Neural crest cell (in vitro differentiated cells): ENCODE results near the gene MAPK8IP3. TPM values are rescaled to one million over a fixed set of nuclear protein-coding genes. Genes with fewer than 3 reads are reported as not detected.
A peak's percentile ranks its signal among the peaks of the same experiment; 100 is the strongest.

ENCODE experiments used
- DNase-seq: peaks from one replicate; pipeline ENCODE4 v3.0.0; 2021; ENCODE audit warnings: low read depth, mixed read lengths, low spot score
- H3K27ac Mint-ChIP-seq: one replicate; pipeline ENCODE4 v1.8.0; 2021; ENCODE audit warnings: mild to moderate bottlenecking, mixed read lengths; ENCODE audit not compliant: unreplicated experiment
- H3K27me3 Mint-ChIP-seq: 2 replicates; pipeline ENCODE4 v1.8.0; 2021; ENCODE audit warnings: low read depth, mild to moderate bottlenecking, mixed read lengths
- H3K36me3 Mint-ChIP-seq: 2 replicates; pipeline ENCODE4 v1.8.0; 2021; ENCODE audit warnings: low read depth, mild to moderate bottlenecking, mixed read lengths
- H3K4me1 Mint-ChIP-seq: 2 replicates; pipeline ENCODE4 v1.8.0; 2021; ENCODE audit warnings: mixed read lengths
- H3K4me3 Mint-ChIP-seq: one replicate; pipeline ENCODE4 v1.8.0; 2021; ENCODE audit warnings: mild to moderate bottlenecking, mixed read lengths
- H3K9me3 Mint-ChIP-seq: 2 replicates; pipeline ENCODE4 v1.8.0; 2021; ENCODE audit warnings: mixed read lengths
- CTCF ChIP-seq: fragments of 200-600 bp; sonication (generic); conservative IDR thresholded peaks from 2 replicates; pipeline ENCODE4 v1.5.0; 2021; ENCODE audit warnings: antibody characterized with exemption, mild to moderate bottlenecking
- total RNA-seq: library from RNA; stranded (reverse); gene quantifications from 2 replicates; pipeline ENCODE4 v1.2.1, GENCODE V29; 2021

The MAPK8IP3 gene
- total RNA-seq, 1 donor from 2014 or later = 111 TPM

DNA sequence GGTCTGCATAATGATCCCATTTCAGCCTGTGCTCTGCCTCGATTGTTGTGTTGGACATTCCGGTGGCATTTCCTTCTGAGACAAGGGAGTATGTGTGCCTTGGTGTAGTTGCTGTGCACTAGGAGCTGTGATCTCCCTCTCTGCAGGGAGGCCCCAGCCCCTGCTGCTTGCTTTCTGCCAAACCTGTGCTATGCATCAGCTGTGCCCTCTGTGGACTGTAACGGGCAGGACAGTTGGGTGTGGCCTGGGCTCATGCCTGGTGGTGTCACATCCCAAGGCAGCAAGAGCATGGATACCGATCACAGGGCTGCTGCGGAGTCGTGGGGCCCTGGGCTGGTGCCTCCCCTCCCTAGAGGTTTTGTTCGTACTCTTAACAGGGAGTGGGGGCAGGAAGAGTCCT, 31.7 kb upstream of the MAPK8IP3 start:
- Mint-ChIP-seq H3K9me3 (no peaks in the 10 kb centered on the region), H3K36me3 (peaks cover 13% of the 10 kb centered on the region), H3K27ac (peak overlapping the region; percentile 35), H3K4me1 (peaks cover 7% of the 10 kb centered on the region), H3K27me3 (no peaks in the 10 kb centered on the region), H3K4me3 (no peak overlapping the region)
- TF ChIP-seq CTCF = no peak
- DNase-seq = no peak

DNA sequence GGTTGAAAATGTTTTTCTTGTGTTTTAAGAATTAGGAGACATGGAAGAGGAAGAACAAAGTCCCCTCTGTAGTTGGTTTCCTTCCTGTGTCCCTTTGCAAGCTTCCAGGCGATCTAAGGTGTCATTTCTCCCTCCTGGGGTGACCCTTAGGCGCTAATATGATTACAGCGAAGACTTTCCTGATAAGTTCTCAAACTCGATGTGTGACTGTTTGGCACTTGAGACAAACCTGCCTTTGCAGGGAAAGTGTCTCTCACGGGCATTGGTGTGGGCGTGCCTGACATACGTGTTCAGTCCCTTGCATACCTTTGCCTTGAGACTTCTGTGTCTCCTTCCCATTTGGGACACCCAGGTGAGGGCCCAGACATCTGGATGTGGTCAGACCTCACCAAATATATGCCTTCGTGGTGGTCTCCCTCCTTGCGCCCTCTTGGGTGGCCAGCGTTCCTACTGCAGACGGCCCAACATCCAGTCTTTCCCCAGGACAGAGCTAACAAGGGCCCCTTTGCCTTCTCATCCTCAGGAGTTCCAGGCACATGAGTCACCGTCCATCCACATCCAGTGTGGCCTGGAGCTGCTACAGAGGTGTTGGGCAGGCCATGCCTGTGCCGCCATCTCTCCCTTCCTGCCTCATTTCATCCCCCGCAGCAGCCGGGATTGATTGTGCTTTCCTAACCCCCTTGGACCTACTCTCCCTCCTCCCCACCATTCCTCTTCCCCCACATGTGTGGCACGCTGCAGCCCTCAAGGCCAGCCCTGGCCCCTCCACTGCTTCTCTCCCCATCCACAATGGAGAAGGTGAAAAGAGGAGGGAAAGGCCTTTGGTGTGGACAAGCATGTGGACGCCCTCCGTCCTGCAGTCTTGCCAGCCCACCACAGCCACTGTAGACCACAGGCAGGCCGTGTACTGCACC, 31.0 kb upstream of the MAPK8IP3 start:
- DNase-seq = no peak
- no peak for TF ChIP-seq CTCF
- Mint-ChIP-seq H3K4me1 (peaks cover 11% of the 10 kb centered on the region), H3K9me3 (no peaks in the 10 kb centered on the region), H3K27me3 (no peaks in the 10 kb centered on the region), H3K36me3 (peaks cover 13% of the 10 kb centered on the region), H3K27ac (no peak overlapping the region), H3K4me3 (no peak overlapping the region)

DNA sequence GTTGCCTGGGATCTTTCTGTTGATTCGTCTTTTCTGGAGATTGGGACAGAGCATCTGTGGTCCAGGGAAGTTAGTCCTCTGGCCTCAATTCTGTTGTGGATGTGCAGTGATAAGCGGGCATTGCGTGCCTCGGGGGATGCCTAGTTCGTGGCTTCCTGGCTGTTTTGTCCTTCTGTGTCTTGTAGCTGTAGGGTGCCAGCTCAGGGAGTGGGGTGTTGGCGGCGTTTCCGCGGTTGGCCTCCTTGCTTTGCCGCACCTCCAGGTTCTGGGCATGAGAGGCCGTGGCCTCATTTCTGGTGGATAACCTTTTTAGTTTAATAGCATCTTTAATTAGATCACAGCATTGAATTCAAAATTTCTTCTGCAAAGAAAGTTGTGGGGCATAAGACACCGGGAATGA, 29.3 kb upstream of the MAPK8IP3 start:
- Mint-ChIP-seq H3K9me3 (no peaks in the 10 kb centered on the region), H3K36me3 (peaks cover 10% of the 10 kb centered on the region), H3K4me1 (peaks cover 27% of the 10 kb centered on the region), H3K4me3 (peak overlapping the region; percentile 85), H3K27me3 (no peaks in the 10 kb centered on the region), H3K27ac (no peak overlapping the region)
- TF ChIP-seq CTCF = no peak
- DNase-seq = no peak

DNA sequence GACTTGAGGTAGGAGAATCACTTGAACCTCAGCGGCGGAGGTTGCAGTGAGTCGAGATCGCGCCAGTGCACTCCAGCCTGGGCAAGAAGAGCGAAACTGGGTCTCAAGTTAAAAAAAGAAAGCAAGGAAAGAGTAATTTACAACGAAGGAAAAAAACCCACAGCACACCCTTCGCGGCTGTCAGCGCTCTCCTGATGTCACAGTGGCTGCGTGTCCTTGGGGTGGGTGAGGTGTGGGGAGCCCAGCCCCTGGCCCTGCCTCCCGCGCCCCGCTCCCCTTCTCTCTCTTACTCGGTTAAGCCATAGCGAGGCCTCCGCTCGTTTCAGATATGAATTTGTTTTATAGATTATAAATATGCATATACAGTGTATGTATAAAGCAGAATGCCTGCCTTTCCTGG, 28.7 kb upstream of the MAPK8IP3 start:
- DNase-seq = no peak
- Mint-ChIP-seq H3K27ac (no peak overlapping the region), H3K4me1 (peaks cover 31% of the 10 kb centered on the region), H3K9me3 (no peaks in the 10 kb centered on the region), H3K4me3 (peak overlapping the region; percentile 85), H3K27me3 (no peaks in the 10 kb centered on the region), H3K36me3 (peaks cover 5% of the 10 kb centered on the region)
- TF ChIP-seq CTCF = no peak

DNA sequence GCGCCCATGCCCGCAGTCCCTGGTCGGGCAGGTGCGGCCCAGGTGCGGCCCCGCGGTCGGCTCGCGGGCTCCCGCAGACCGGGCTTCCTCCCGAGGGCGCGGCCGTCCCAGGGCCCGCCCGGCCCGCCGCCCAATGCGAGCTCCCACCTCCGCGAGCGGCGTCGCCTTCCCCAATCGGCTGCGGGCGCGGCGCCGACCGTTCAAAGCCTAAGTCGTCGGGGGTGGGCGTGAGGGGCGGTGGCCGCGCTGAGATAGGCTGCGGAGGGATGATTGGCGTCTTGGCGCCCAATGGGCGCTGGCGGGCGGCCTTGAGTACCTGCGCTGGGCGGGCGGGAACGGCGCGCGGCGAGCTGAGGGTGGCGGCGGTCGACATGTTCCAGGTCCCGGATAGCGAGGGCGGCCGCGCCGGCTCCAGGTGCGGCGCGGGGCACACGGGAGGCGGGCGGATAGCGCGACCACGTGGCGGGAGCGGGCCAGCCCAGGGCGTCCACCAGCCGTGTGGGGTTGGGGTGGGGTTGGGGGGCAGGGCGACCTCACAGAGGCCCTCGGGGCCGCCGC, 28.0 kb upstream of the MAPK8IP3 start, which contains the start of gene JPT2:
Gene JPT2, plus strand, starts transcription at position 338 of the 558 bp plus-strand sequence. Its CDS starts 34 bp downstream, at position 372.
- H3K27ac Mint-ChIP-seq = peak within 1 kb of the TSS; percentile 55
- TF ChIP-seq CTCF = no peak
- H3K36me3 Mint-ChIP-seq = peaks cover 2% of the 10 kb centered on the region
- H3K27me3 Mint-ChIP-seq = no peaks in the 10 kb centered on the region
- H3K4me1 Mint-ChIP-seq = peaks cover 31% of the 10 kb centered on the region
- H3K4me3 Mint-ChIP-seq = peak within 1 kb of the TSS; percentile 94
- H3K9me3 Mint-ChIP-seq = no peaks in the 10 kb centered on the region
- peak; percentile 89 for DNase-seq
